HG03025 (cell line): ENCODE results near the gene SERPINB5.

Experiments used
- ATAC-seq: cut with Tn5 transposase; IDR thresholded peaks from one replicate; pipeline ENCODE4 v1.9.1; 2021; ENCODE audit warnings: mild to moderate bottlenecking, moderate library complexity; ENCODE audit not compliant: unreplicated experiment, low FRiP score

The SERPINB5 gene

GRCh38 chr18:63465059-63465458, 11.7 kb upstream of the SERPINB5 start:
- ATAC-seq = no peak

DNA sequence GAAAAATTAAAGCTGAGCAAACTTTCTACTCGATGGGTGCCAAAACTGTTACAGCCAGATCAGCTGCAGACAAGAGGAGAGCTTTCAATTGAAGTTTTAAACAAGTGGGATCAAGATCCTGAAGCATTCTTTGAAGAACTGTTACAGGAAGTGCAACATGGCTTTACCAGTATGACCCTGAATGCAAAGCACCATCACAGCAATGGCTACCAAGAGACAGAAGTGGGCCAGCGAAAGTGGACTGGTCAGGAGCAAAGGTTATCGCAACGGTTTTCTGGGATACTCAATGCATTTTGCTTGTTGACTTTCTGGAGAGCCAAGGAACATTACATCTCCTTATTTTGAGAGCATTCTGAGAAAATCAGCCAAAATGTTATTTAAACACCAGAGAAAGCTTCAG, 9.1 kb upstream of the SERPINB5 start:
- ATAC-seq = no peak

GRCh38 chr18:63468575-63468974, 8.2 kb upstream of the SERPINB5 start:
- no peak for ATAC-seq

- no peak for ATAC-seq
Observed at GRCh38 chr18:63470751-63471150, 6.0 kb upstream of the SERPINB5 start.

- no peak for ATAC-seq
Observed at GRCh38 chr18:63472380-63472779, 4.4 kb upstream of the SERPINB5 start.

GRCh38 chr18:63477200-63477599, 442 bp downstream of the SERPINB5 start:
- ATAC-seq = no peak

- no peak for ATAC-seq
Observed at GRCh38 chr18:63477968-63478367, 1.2 kb downstream of the SERPINB5 start.

GRCh38 chr18:63479826-63480225, 3.1 kb downstream of the SERPINB5 start:
- no peak for ATAC-seq

DNA sequence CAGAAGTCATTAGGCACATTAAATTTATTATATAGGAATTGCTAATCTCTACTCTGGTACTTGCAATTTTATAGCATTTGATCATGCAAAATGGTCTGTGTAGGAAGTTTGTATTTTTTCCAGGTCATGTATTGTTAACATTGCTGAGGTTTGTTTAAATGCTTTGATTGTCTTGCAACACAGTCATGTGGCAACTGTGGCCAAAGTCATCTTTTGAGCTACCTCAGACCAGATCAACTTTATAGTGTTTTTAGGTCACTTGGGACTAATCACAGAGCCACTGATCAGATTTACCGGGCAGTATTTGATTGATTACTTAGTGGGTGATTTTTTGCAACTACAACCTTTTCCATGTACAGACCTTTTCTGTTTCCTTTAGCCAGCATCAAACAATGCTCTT, 3.7 kb downstream of the SERPINB5 start:
- no peak for ATAC-seq

DNA sequence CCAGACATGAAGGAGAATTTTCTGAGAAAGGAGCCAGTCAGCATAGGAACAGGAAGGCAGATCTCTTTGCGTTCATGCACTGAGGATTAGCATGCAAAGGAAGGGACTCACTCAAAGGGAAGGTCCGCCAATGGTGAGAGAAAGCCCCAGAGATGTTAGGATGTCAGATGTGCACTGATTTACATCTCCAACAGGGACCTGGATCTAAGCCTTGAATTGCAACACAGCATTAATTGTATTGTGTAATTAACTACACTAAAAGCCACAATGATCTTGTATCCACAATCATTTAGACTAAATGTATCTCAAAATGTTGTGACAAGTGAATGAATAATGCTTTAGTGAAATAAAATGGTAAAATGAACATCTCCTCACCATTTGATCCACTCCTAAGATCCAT, 4.2 kb downstream of the SERPINB5 start:
- no peak for ATAC-seq

GRCh38 chr18:63487676-63488075, 10.9 kb downstream of the SERPINB5 start:
- ATAC-seq = no peak

DNA sequence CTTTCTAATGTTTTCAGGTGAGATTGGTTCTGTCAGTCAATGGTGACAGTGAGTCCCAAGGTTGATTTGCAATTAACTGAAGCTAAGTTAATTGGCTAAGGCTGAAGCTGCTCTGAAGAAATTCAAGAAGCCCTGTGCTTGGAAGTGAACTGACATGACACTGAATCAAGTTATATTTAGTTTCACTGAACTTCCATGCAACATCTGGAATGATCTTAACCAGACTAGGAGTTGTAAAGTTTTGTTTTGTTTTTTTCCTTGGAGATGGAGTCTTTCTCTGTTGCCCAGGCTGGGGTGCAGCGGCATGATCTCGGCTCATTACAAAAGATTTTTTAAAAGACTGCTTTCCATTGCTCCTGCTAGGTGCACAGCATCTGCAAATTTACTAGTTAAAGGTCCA, 11.4 kb downstream of the SERPINB5 start:
- no peak for ATAC-seq

- ATAC-seq = no peak
Observed at GRCh38 chr18:63492851-63493250, 16.1 kb downstream of the SERPINB5 start.

GRCh38 chr18:63495675-63496074, 18.9 kb downstream of the SERPINB5 start:
- no peak for ATAC-seq

GRCh38 chr18:63505566-63506335, 29.0 kb downstream of the SERPINB5 start:
- ATAC-seq = no peak

DNA sequence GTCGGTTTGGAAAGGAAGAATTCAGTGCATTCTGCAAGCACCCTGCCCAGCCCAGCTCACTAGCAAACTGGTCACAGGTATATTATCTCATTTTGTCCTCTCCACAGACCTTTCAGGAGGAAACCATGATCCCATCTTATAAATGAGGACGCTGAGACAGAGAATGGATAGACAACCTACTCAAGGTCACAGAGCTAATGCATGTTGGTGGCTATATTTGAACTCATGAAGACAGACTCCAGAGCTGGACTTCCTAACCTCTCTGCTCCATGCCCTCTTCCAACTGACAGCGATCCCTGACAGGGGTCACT, 29.5 kb downstream of the SERPINB5 start:
- no peak for ATAC-seq

DNA sequence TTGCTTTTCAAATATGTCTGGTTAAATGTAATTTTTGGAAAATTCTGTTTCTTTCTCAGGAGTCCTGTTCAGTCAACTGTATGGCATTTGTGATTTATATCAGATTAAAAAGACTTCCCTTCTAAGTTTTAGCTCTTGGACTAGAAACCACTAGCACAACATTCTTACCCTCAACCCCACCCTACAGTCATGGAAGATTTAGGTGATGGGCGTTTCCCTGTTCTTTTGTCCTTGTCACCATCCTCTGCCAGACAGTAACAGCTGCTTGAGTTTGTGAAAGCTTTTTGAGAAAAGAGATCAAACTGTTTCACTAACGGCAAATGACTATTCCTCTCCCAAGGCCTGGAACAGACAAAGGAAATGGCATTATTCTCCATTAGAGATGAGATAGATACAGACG, 31.8 kb downstream of the SERPINB5 start:
- ATAC-seq = no peak

DNA sequence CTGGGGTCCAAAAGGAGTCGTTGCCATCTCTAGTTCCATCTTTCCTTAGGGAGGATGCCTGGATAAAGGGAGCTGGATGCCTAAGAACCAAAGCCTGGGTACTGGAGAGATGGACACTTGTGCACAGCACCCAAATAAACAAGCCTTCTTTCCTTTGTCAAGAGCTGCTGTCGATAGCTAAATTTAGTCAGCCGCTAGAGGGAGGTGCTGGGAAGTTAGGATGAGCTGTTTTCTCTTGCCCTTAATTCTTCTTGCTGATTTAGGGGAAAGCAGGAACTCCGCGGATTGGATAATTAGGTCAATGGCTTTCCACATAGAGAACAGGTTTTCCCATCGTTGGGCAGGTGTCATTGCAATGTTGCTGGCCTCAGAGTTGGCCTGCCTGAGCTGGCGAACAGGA, 34.5 kb downstream of the SERPINB5 start:
- no peak for ATAC-seq

DNA sequence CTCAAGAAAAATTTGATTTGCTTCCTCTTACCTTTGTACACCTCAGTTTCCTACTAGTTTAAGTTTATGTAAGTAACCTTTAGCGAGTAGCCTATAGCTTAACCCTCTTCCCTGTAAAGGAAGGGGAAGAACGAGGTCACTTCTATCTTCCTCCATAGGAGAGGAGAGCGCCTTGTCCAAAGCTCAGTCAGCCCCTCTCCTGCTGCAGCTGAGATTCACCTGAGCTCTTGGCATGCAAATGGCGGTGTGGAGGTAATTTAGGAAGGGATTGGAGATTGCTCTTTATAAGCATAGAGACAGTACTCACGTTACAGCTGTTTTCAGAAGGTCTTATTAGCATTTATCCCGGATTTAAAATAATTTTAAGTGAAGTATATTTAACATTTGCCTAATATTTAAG, 37.6 kb downstream of the SERPINB5 start:
- ATAC-seq = no peak

- no peak for ATAC-seq
Observed at GRCh38 chr18:63514888-63515678, 38.3 kb downstream of the SERPINB5 start.

DNA sequence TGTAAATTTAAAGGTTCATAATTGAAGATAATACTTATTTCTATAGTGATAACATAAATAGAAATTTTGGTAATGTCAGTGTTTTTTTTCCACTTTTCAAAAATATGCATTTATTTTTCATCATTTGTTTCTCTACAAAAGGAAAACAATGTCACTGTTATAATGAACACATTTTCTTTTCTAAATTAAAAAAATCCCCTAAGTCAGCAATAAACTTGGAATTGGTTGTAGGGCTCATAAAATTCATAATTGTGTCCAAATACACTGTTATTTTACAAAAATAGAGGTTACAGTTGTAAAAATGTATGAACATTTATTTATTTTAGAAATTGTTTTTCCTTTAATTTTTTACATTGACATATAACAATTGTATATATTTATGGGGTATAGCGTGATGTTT, 39.0 kb downstream of the SERPINB5 start:
- ATAC-seq = no peak
